ENCODE results near the gene MTX1.
A peak's percentile ranks its signal among the peaks of the same experiment; 100 is the strongest.

DNA sequence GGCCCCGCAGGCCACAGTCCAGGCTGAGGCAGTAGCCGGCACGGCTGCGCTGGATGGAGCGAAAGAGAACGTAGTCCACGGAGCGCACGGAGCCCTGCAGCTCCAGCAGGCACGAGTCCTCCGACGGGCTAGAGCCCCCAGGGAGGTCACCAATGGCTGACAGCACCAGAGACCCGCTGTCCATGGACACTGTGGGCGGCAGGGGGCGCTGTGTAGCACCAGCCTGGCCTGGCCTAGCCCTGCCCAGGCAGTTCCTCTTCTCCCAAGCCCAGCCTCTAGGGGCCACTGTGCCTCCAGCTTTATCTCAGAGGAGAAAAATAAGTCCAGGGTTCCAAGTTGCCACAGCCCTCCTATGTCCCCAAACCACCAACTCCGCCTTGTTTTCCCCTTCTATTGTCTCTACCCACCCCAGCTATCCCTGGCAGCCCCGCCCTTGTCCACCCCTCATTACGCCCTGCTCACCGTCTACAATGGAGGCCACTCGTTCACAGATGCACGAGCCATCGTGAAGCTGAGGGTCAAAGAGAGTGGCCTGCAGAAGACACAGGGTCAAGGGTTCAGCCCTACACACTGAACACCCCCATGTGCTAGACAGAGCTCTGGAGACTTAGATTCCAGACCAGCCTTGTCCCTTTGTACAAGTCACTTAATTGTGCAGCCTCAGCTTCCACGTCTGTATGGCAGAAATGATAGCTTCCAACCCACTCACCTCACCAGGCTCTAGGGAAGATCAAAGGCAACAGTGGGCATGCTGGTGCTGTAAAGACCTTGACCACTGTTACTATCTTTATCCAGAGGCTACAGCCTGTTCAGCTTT is 42.3 kb downstream of the MTX1 start:
- TF ChIP-seq, protein P1, sequence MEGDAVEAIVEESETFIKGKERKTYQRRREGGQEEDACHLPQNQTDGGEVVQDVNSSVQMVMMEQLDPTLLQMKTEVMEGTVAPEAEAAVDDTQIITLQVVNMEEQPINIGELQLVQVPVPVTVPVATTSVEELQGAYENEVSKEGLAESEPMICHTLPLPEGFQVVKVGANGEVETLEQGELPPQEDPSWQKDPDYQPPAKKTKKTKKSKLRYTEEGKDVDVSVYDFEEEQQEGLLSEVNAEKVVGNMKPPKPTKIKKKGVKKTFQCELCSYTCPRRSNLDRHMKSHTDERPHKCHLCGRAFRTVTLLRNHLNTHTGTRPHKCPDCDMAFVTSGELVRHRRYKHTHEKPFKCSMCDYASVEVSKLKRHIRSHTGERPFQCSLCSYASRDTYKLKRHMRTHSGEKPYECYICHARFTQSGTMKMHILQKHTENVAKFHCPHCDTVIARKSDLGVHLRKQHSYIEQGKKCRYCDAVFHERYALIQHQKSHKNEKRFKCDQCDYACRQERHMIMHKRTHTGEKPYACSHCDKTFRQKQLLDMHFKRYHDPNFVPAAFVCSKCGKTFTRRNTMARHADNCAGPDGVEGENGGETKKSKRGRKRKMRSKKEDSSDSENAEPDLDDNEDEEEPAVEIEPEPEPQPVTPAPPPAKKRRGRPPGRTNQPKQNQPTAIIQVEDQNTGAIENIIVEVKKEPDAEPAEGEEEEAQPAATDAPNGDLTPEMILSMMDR (conservative IDR thresholded peaks at IDR 0.05; ENCODE audit: low read length): peak; percentile 100
- no peak for TF ChIP-seq EZH2phosphoT487 (IDR thresholded peaks at IDR 0.05; ENCODE audit: borderline replicate concordance)
